Measurements from ENCODE around the gene G0S2. TPM values are rescaled to one million over a fixed set of nuclear protein-coding genes. Genes with fewer than 3 reads are reported as not detected.

G0S2 gene
- total RNA-seq, 1 experiment from 2014 or later, result 0.35 TPM

DNA sequence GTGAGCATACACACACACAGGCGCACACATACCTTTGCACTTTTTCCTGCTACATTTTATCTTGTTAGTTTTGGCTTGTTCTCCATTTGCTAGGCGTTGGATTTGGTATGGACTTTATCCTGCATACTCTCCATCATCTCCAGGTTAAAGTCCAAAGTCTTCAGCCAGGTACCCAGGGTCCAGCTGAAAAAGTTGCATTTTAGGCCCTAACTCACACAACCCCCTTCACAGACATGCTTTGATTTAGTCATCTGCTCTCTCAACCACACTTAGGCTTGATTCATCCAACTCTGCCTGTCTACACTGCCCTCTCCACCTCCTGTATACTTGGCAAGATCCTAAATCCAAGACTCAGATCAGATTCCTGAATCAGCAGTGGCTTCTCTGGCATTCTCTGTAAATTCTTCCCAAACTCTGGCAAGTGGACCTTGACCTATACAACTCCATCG lies 12.3 kb upstream of the G0S2 start:
- TF ChIP-seq, protein P1, sequence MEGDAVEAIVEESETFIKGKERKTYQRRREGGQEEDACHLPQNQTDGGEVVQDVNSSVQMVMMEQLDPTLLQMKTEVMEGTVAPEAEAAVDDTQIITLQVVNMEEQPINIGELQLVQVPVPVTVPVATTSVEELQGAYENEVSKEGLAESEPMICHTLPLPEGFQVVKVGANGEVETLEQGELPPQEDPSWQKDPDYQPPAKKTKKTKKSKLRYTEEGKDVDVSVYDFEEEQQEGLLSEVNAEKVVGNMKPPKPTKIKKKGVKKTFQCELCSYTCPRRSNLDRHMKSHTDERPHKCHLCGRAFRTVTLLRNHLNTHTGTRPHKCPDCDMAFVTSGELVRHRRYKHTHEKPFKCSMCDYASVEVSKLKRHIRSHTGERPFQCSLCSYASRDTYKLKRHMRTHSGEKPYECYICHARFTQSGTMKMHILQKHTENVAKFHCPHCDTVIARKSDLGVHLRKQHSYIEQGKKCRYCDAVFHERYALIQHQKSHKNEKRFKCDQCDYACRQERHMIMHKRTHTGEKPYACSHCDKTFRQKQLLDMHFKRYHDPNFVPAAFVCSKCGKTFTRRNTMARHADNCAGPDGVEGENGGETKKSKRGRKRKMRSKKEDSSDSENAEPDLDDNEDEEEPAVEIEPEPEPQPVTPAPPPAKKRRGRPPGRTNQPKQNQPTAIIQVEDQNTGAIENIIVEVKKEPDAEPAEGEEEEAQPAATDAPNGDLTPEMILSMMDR (conservative IDR thresholded peaks at IDR 0.05), result no peak
- Histone ChIP-seq H3K9me3 (ENCODE audit: control insufficient read depth, low read depth, low read length) (no peaks in the 10 kb centered on the region), H2AFZ (ENCODE audit: low read length) (no peak overlapping the region), H3K79me1 (ENCODE audit: insufficient read depth, low read depth, low read length, poor library complexity, severe bottlenecking) (no peaks in the 10 kb centered on the region), H4K91ac (ENCODE audit: insufficient read length, low read depth, low read length) (no peak overlapping the region), H2AK5ac (ENCODE audit: insufficient read length, low read length) (no peak overlapping the region), H4K20me1 (ENCODE audit: control insufficient read depth, insufficient read depth, insufficient read length) (no peaks in the 10 kb centered on the region), H3K56ac (ENCODE audit: insufficient read length, low read depth, low read length) (no peak overlapping the region), H3K4me1 (ENCODE audit: insufficient read depth, low read length) (no peaks in the 10 kb centered on the region), H3T11ph (ENCODE audit: low read length) (no peak overlapping the region), H3K27me3 (ENCODE audit: insufficient read depth, low read length) (no peaks in the 10 kb centered on the region), H3K23ac (ENCODE audit: insufficient read length, low read depth, low read length) (no peak overlapping the region), H3K27ac (ENCODE audit: insufficient read length, low read depth, low read length) (no peak overlapping the region), H3K9ac (ENCODE audit: extremely low read depth, insufficient read length, low read length) (no peak overlapping the region), H2BK12ac (ENCODE audit: insufficient read length, low read depth, low read length) (no peak overlapping the region), H2BK20ac (ENCODE audit: low read depth, low read length, poor library complexity, severe bottlenecking) (no peak overlapping the region), H3K79me2 (ENCODE audit: insufficient read depth, low read length) (no peaks in the 10 kb centered on the region), H4K5ac (ENCODE audit: insufficient read length, low read depth, low read length) (no peak overlapping the region), H2BK5ac (ENCODE audit: insufficient read length, low read length) (no peak overlapping the region), H3K18ac (ENCODE audit: insufficient read length, low read depth, low read length) (no peak overlapping the region), H2BK15ac (ENCODE audit: low read depth, low read length) (no peak overlapping the region), H4K8ac (replicated peaks; ENCODE audit: insufficient read length, low read depth, low read length) (no peak overlapping the region), H2BK120ac (ENCODE audit: low read depth, low read length, poor library complexity, severe bottlenecking) (no peak overlapping the region), H3K4me2 (ENCODE audit: insufficient read depth, insufficient read length, low read length) (no peak overlapping the region), H3K4ac (ENCODE audit: low read depth, low read length) (no peak overlapping the region), H3K14ac (ENCODE audit: insufficient read depth, low read length) (no peak overlapping the region), H3K23me2 (ENCODE audit: insufficient read length, low read depth, low read length, poor library complexity, severe bottlenecking) (no peaks in the 10 kb centered on the region)
- Mint-ChIP-seq H3K36me3 (ENCODE audit: insufficient read depth in 1 of 3, low read depth in 3 of 3) (no peaks in the 10 kb centered on the region), H3K9me3 (no peaks in the 10 kb centered on the region), H3K4me1 (peaks cover 6 to 13% of the 10 kb centered on the region in 2 experiments), H3K27ac (no peak overlapping the region), H3K27me3 (ENCODE audit: low read depth) (peaks cover 3% of the 10 kb centered on the region; the same call in 1 of the 2 replicates), H3K4me3 (no peak overlapping the region)
- WGBS (ENCODE audit: extremely low coverage, insufficient read length, low lambda C conversion rate), result no CpG with 5 or more reads among the region's 3 CpGs
- no peak for DNase-seq
